NB4 (cell line): ENCODE data around the gene MANF.

Experiments used
- CTCF ChIP-seq: IDR thresholded peaks from one replicate; pipeline ENCODE4 v1.5.1; 2012; ENCODE audit warnings: low read depth, low read length
- MAX ChIP-seq: IDR thresholded peaks from 2 replicates; pipeline ENCODE4 v1.6.1; 2011; ENCODE audit warnings: low read depth, low read length
- POLR2A ChIP-seq: IDR thresholded peaks from 2 replicates; pipeline ENCODE4 v1.6.1; 2011; ENCODE audit warnings: mild to moderate bottlenecking; ENCODE audit not compliant: insufficient read length; ENCODE audit errors: extremely low read depth

- TF ChIP-seq CTCF (no peak), POLR2A (no peak), MAX (no peak)
Measured at GRCh38 chr3:51382947-51383578, 2.0 kb upstream of the MANF start.
